Measurements from ENCODE around the gene SBK3. TPM values are rescaled to one million over a fixed set of nuclear protein-coding genes. Genes with fewer than 3 reads are reported as not detected.

Gene SBK3
- total RNA-seq, 2 donors from 2014 or later = not detected

DNA sequence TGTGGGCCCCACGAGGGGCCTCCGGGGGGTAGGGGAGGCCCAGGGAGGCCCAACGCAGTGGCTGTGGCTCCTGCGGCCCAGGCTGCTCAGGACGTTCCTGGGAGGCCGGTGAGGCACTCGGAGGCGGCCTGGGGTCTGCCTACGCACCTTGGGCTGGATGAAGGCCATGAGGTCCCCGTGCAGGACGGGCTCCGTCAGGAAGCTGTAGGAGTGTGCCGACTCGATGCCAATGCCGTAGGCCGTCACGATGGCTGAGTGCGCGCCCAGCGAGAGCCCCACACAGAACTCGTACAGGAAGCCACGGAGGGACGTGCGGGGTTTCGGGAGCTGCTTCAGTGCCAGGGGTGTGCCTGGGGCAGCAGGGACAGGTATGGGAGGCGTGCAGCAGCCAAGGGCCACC lies 14.3 kb downstream of the SBK3 start:
- no peak for DNase-seq
- no peak overlapping the region for H3K27ac Mint-ChIP-seq
- no peak for ATAC-seq (replicated peaks in 1 of 2)
- no peaks in the 10 kb centered on the region for H3K27me3 Mint-ChIP-seq (ENCODE audit: low read depth)
- H3K9me3 Mint-ChIP-seq = no peaks in the 10 kb centered on the region
- H3K4me1 Mint-ChIP-seq (ENCODE audit: low read depth) = no peaks in the 10 kb centered on the region
- no peak overlapping the region for H3K4me3 Mint-ChIP-seq
- no peaks in the 10 kb centered on the region for H3K36me3 Mint-ChIP-seq (ENCODE audit: insufficient read depth in 2 of 2)

GRCh38 chr19:55529636-55530234 lies 15.6 kb downstream of the SBK3 start:
- Mint-ChIP-seq H3K27ac (no peak overlapping the region), H3K4me1 (ENCODE audit: low read depth) (no peaks in the 10 kb centered on the region), H3K36me3 (ENCODE audit: insufficient read depth in 2 of 2) (no peaks in the 10 kb centered on the region), H3K9me3 (no peaks in the 10 kb centered on the region), H3K4me3 (no peak overlapping the region), H3K27me3 (ENCODE audit: low read depth) (no peaks in the 10 kb centered on the region)
- DNase-seq (no peak), ATAC-seq (replicated peaks in 1 of 2) (no peak)

DNA sequence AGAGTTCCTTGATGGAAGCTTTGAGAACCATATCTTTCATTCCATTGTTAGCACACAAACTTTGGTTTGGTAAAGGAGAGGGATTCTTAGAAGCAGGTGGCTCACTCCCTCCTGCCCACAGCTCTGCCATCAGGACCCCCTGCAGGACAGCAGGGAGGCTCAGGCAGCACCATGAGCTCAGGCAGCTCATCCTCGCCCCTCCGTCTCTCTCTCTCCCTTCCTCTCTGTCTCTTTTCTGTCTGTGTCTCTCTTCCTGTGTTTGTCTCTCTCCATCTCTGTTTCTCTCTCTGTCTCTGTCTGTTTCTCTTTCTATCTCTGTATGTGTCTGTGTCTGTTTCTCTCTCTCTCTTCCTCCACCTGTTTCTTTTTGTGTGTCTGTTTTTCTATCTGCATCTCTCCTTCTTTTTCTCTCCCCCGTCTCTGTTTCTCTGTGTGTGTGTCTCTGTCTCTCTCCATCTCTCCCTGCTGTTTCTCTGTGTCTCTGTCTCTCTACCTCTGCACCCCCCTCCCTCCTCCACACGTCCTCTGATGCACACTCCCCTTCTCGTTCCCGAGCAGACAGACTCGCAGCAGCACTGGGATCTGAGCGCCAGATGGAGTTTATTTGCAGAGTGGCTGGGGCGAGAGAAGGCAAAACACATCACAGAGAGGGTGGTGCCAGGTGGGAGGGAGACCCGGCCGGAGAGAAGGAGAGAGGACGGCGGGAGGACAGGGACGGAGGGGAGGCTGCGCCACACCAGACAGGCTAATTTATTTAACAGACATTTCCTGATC lies 17.1 kb downstream of the SBK3 start:
- ATAC-seq (replicated peaks in 1 of 2) (no peak), DNase-seq (no peak)
- Mint-ChIP-seq H3K27ac (no peak overlapping the region), H3K9me3 (no peaks in the 10 kb centered on the region), H3K27me3 (ENCODE audit: low read depth) (no peaks in the 10 kb centered on the region), H3K4me1 (ENCODE audit: low read depth) (no peaks in the 10 kb centered on the region), H3K36me3 (ENCODE audit: insufficient read depth in 2 of 2) (no peaks in the 10 kb centered on the region), H3K4me3 (no peak overlapping the region)

DNA sequence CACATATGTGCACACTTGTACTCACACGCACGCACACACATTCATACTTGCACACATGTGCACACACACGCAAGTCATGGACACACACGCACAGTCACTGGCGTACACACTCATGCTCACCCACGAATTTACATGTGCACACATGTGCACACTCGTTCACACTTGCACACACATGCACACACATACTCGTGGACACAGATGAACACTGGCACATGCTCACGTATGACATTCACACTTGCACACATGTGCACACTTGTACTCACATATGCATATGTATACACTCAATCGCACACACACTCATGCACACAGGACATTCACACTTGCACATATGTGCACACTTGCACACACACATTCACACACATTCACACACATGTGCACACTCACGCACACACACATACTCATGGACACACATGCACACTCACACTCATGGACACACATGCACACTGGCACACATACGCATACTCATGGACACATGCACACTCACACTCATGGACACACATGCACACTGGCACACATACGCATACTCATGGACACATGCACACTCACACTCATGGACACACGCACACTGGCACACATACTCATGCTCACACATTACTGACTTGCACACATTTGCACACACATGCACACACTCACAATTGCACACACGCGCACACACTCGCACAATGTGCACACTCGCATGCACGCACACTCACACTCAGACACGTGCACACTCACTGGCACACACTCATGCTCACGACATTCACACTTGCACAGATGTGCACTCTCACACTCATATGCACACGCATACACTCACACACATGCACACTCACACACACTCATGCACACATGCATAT lies 17.9 kb downstream of the SBK3 start:
- Mint-ChIP-seq H3K27me3 (ENCODE audit: low read depth) (no peaks in the 10 kb centered on the region), H3K36me3 (ENCODE audit: insufficient read depth in 2 of 2) (no peaks in the 10 kb centered on the region), H3K4me3 (no peak overlapping the region), H3K9me3 (no peaks in the 10 kb centered on the region), H3K4me1 (ENCODE audit: low read depth) (no peaks in the 10 kb centered on the region), H3K27ac (no peak overlapping the region)
- DNase-seq = no peak
- ATAC-seq (replicated peaks in 1 of 2) = no peak

- no peak for DNase-seq
Measured at GRCh38 chr19:55526216-55527196, 18.8 kb downstream of the SBK3 start.

GRCh38 chr19:55525289-55526101 lies 19.8 kb downstream of the SBK3 start:
- no peaks in the 10 kb centered on the region for H3K36me3 Mint-ChIP-seq (ENCODE audit: insufficient read depth in 2 of 2)

More at GRCh38 chr19:55526216-55527196, 18.8 kb downstream of the SBK3 start:
- H3K9me3 Mint-ChIP-seq = no peaks in the 10 kb centered on the region
- ATAC-seq (replicated peaks in 1 of 2) = no peak
- no peak overlapping the region for H3K27ac Mint-ChIP-seq
- no peaks in the 10 kb centered on the region for H3K36me3 Mint-ChIP-seq (ENCODE audit: insufficient read depth in 2 of 2)
- H3K27me3 Mint-ChIP-seq (ENCODE audit: low read depth) = no peaks in the 10 kb centered on the region
- no peaks in the 10 kb centered on the region for H3K4me1 Mint-ChIP-seq (ENCODE audit: low read depth)
- H3K4me3 Mint-ChIP-seq = no peak overlapping the region

DNA sequence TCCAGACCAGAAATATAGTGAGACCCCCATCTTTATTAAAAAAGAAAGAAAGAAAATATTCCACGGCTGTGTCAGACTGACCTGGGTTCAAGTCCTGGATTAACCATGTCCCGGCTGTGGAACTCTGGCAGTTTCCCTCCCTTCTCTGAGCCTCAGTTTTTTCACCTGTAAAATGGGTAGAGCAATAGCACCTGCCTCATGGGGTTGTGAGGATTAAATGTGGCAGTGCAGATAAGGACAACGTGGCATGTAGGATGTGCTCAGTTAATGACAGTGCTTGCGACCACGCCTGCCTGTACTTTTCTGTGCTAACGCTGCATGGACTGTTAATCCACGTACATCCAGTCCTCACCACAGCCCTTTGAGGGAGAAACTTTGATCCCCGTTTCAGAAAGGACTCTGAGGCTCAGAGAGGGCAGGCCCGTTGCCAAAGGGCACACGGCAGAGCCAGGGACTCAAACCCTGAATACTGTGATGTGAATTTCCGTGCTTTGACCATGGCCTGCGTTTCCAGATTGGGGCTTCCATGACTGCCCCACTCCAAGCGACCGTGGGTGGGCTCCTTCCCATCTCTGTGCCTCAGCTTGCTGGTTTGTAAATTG lies 24.6 kb downstream of the SBK3 start:
- H3K4me1 Mint-ChIP-seq (ENCODE audit: low read depth) = no peaks in the 10 kb centered on the region
- no peak for ATAC-seq (replicated peaks in 1 of 2)
- H3K9me3 Mint-ChIP-seq = no peaks in the 10 kb centered on the region
- H3K27ac Mint-ChIP-seq = no peak overlapping the region
- no peaks in the 10 kb centered on the region for H3K27me3 Mint-ChIP-seq (ENCODE audit: low read depth)
- H3K4me3 Mint-ChIP-seq = no peak overlapping the region
- DNase-seq = no peak
- no peaks in the 10 kb centered on the region for H3K36me3 Mint-ChIP-seq (ENCODE audit: insufficient read depth in 2 of 2)

More at GRCh38 chr19:55525289-55526101, 19.8 kb downstream of the SBK3 start:
- no peak overlapping the region for H3K4me3 Mint-ChIP-seq
- ATAC-seq (replicated peaks in 1 of 2) (no peak), DNase-seq (no peak)
- H3K27me3 Mint-ChIP-seq (ENCODE audit: low read depth) = no peaks in the 10 kb centered on the region
- no peak overlapping the region for H3K27ac Mint-ChIP-seq
- no peaks in the 10 kb centered on the region for H3K4me1 Mint-ChIP-seq (ENCODE audit: low read depth)
- no peaks in the 10 kb centered on the region for H3K9me3 Mint-ChIP-seq

GRCh38 chr19:55519451-55520311 lies 25.7 kb downstream of the SBK3 start:
- DNase-seq (no peak), ATAC-seq (replicated peaks in 1 of 2) (no peak)
- Mint-ChIP-seq H3K36me3 (ENCODE audit: insufficient read depth in 2 of 2) (no peaks in the 10 kb centered on the region), H3K4me3 (no peak overlapping the region), H3K27me3 (ENCODE audit: low read depth) (no peaks in the 10 kb centered on the region), H3K4me1 (ENCODE audit: low read depth) (no peaks in the 10 kb centered on the region), H3K27ac (no peak overlapping the region), H3K9me3 (no peaks in the 10 kb centered on the region)

DNA sequence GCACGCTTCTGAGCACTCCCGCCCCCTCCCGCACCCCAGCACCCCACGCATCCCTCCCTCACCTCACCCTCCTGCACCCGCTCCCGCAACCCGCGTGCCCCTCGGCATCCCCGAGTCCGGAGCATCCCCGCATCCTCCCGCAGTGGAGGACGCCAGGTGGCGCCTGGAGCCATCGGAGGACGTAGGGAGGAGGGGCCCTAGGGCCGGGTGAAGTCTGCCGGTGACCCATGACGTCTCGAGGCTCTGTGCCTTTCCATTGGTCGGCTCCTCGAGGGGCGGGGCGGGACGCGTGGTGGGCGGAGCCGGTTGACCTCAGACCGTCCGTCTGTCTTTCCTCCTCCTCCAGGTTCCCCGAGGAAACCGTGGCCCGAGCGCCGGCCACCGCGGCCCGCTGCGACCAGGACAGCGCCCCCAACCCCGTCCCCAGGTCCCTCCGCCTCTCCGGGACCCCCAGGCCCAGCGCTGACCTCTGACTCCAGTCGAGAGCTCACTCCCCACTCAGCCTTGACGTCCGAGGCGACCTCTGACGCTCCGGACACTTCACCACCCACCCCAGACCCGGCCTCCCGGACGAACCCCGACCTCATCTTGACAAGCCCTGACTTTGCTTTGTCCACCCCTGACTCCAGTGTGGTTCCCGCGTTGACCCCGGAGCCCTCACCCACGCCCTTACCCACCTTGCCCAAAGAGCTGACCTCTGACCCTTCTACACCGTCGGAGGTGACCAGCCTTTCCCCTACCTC lies 28.3 kb downstream of the SBK3 start:
- peaks cover 7% of the 10 kb centered on the region for H3K27me3 Mint-ChIP-seq (ENCODE audit: low read depth)
- H3K4me3 Mint-ChIP-seq = peak overlapping the region; percentile 58 to 86
- no peaks in the 10 kb centered on the region for H3K9me3 Mint-ChIP-seq
- ATAC-seq (replicated peaks in 1 of 2) = peak; percentile 100
- peak; percentile 92 to 94 for DNase-seq
- H3K4me1 Mint-ChIP-seq (ENCODE audit: low read depth) = no peaks in the 10 kb centered on the region
- no peaks in the 10 kb centered on the region for H3K36me3 Mint-ChIP-seq (ENCODE audit: insufficient read depth in 2 of 2)
- H3K27ac Mint-ChIP-seq = no peak overlapping the region

- Mint-ChIP-seq H3K27ac (no peak overlapping the region), H3K27me3 (ENCODE audit: low read depth) (peaks cover 7% of the 10 kb centered on the region), H3K4me1 (ENCODE audit: low read depth) (peaks cover 11% of the 10 kb centered on the region), H3K9me3 (peaks cover 2% of the 10 kb centered on the region in 2 donors), H3K4me3 (no peak overlapping the region), H3K36me3 (ENCODE audit: insufficient read depth in 2 of 2) (peaks cover 0 to 2% of the 10 kb centered on the region in 2 donors)
- DNase-seq = no peak
- ATAC-seq (replicated peaks in 1 of 2) = no peak
Measured at GRCh38 chr19:55508120-55508519, 37.2 kb downstream of the SBK3 start.

Measured in activated T-cell treated with anti-CD3 and anti-CD28 coated beads, Interleukin-2, amount 50 U/mL, for 72 hours (primary cell).